Neural progenitor cell (in vitro differentiated cells): ENCODE measurements around the gene BRD1.

Experiments
- CTCF ChIP-seq: fragments of 200-600 bp; sonication (generic); IDR thresholded peaks from 2 replicates; pipeline ENCODE4 v1.5.1; 2017; ENCODE audit warnings: antibody characterized with exemption, mild to moderate bottlenecking
- EZH2 ChIP-seq: fragments of 200-600 bp; sonication (generic); IDR thresholded peaks from 2 replicates; pipeline ENCODE4 v1.6.1; 2017; ENCODE audit warnings: antibody characterized with exemption, mild to moderate bottlenecking, moderate library complexity

GRCh38 chr22:49863931-49864330 lies 36.3 kb upstream of the BRD1 start:
- TF ChIP-seq CTCF (no peak), EZH2 (no peak)
